Activated CD8-positive, alpha-beta memory T cell treated with anti-CD3 and anti-CD28 coated beads for 4 hours (primary cell): Measurements from ENCODE around the gene TXNDC12.

Experiments used
- DNase-seq, 2 donors: peaks; one replicate each; pipeline ENCODE4 v3.0.0-alpha.2; 2020; ENCODE audit warnings: low read depth in 2 of 2

The TXNDC12 gene

GRCh38 chr1:51998701-51999100 is 56.3 kb downstream of the TXNDC12 start:
- no peak for DNase-seq

GRCh38 chr1:51997974-51998382 is 57.0 kb downstream of the TXNDC12 start:
- no peak for DNase-seq

GRCh38 chr1:51990478-51990965 is 64.5 kb downstream of the TXNDC12 start, which contains the start of gene RAB3B:
Gene RAB3B, minus strand, starts transcription at chr1:51990700. Its CDS starts 13,583 bp downstream, at chr1:51977117.
- DNase-seq = peak; percentile 69 to 75

GRCh38 chr1:51989582-51990477 is 65.2 kb downstream of the TXNDC12 start:
- DNase-seq = no peak

- DNase-seq = no peak
Measured at GRCh38 chr1:51988254-51988653, 66.7 kb downstream of the TXNDC12 start.

GRCh38 chr1:51986718-51987117 is 68.3 kb downstream of the TXNDC12 start:
- DNase-seq = no peak

GRCh38 chr1:51982161-51982560 is 72.8 kb downstream of the TXNDC12 start:
- DNase-seq = no peak

- no peak for DNase-seq
Measured at GRCh38 chr1:51981555-51981954, 73.4 kb downstream of the TXNDC12 start.

GRCh38 chr1:51978099-51978498 is 76.9 kb downstream of the TXNDC12 start:
- DNase-seq = no peak

GRCh38 chr1:51976846-51977602 is 78.0 kb downstream of the TXNDC12 start:
- no peak for DNase-seq

- DNase-seq = no peak
Measured at GRCh38 chr1:51973587-51974474, 81.2 kb downstream of the TXNDC12 start.
